ENCODE measurements around the gene STK10. TPM values are rescaled to one million over a fixed set of nuclear protein-coding genes. Genes with fewer than 3 reads are reported as not detected.

STK10 gene
- total and polyA plus RNA-seq, 9 of the 15 experiments (the other 6 are each of a cell fraction or from before 2014, with no cell fraction given): 0.30 to 6.7 (median 2.4) TPM

GRCh38 chr5:172142709-172143215 lies 45.3 kb downstream of the STK10 start (continued):
- TF ChIP-seq WHSC1 (IDR thresholded peaks at IDR 0.05; ENCODE audit: low read length): no peak
- no peak for TF ChIP-seq SREBF1 (IDR thresholded peaks at IDR 0.05; ENCODE audit: borderline replicate concordance, low read depth, low read length)
- TF ChIP-seq HINFP (tag; conservative IDR thresholded peaks at IDR 0.05; ENCODE audit: low read depth): no peak
- TF ChIP-seq CHD2 (IDR thresholded peaks at IDR 0.05; ENCODE audit: low read depth, low read length): no peak
- no peak for TF ChIP-seq CTCF (IDR thresholded peaks at IDR 0.05 in 2 of 3, conservative IDR thresholded peaks at IDR 0.05 in 1 of 3; ENCODE audit: insufficient read depth in 2 of 3, low read depth in 1 of 3, low read length in 3 of 3)
- peak; percentile 78 for TF ChIP-seq MBD2 (IDR thresholded peaks at IDR 0.05; ENCODE audit: borderline replicate concordance, low read depth)

- intact Hi-C loops (cut with micrococcal nuclease): loop anchor here (5.0 kb wide), 1 partner anchor 45 kb away; the partner anchor contains the start of gene STK10
- in situ Hi-C loops (cut with MboI): no loop called here
- Histone ChIP-seq H3K79me2 (ENCODE audit: control insufficient read depth, insufficient read depth, low read length) (no peaks in the 10 kb centered on the region; the same call in 2 of the 3 replicates), H3K27ac (ENCODE audit: extremely low read depth, low read depth, low read length) (peak overlapping the region; percentile 17; the same call in 1 of the 3 replicates), H4K20me1 (replicated peaks; ENCODE audit: control insufficient read depth, insufficient read depth, low read length) (no peaks in the 10 kb centered on the region), H3K27me3 (ENCODE audit: control insufficient read depth in 2 of 2, insufficient read depth in 2 of 2, low read length in 2 of 2) (no peaks in the 10 kb centered on the region), H2AFZ (ENCODE audit: low read depth, low read length) (peak overlapping the region; percentile 12; the same call in 1 of the 2 replicates), H3K9me1 (ENCODE audit: control insufficient read depth, insufficient read depth, low read length) (no peaks in the 10 kb centered on the region), H3K9me3 (replicated peaks; ENCODE audit: control insufficient read depth, insufficient read depth, low read depth, low read length) (peaks cover 3% of the 10 kb centered on the region; the same call in 1 of the 2 replicates), H3K4me2 (ENCODE audit: insufficient read depth, low read length) (peak overlapping the region; percentile 69), H3K36me3 (ENCODE audit: control insufficient read depth, insufficient read depth, low read length) (no peaks in the 10 kb centered on the region), H3K9ac (ENCODE audit: insufficient read depth in 1 of 2, low read depth in 2 of 2, low read length in 2 of 2) (peak overlapping the region in 1 of 2 experiments; percentile 2; a peak in 1 of 4 replicates), H3K4me3 (no peak overlapping the region), H3K4me1 (replicated peaks in 1 of 2; ENCODE audit: control insufficient read depth in 2 of 2, insufficient read depth in 2 of 2, low read length in 2 of 2) (peaks cover 46 to 47% of the 10 kb centered on the region in 2 experiments; a peak in 4 of 5 replicates)
- FAIRE-seq (peak; percentile 40), ATAC-seq (peak; percentile 7), DNase-seq (ENCODE audit: extremely low read depth in 1 of 4, low spot score in 3 of 4) (peak in 2 of 4 experiments; percentile 28 to 39)
- ChIA-PET POLR2A (no interaction called here), CTCF (ENCODE audit: low intra/inter-chr PET ratio) (no interaction called here)
- no TSS peak for BruUV-seq (replicated peaks)
- TF ChIP-seq CREM (IDR thresholded peaks at IDR 0.05; ENCODE audit: low read depth): peak; percentile 50
- no peak for TF ChIP-seq PRMT5 (CRISPR knock-in tag; IDR thresholded peaks at IDR 0.05)
- no peak for TF ChIP-seq TCF15 (CRISPR knock-in tag; IDR thresholded peaks at IDR 0.05)
- no peak for TF ChIP-seq RAD51 (IDR thresholded peaks at IDR 0.05; ENCODE audit: borderline replicate concordance, low read depth)
- WGBS (ENCODE audit: insufficient coverage, low coverage, missing lambda C conversion rate): 26% methylated on average over 5 of the region's 5 CpGs
Measured at GRCh38 chr5:172141949-172142319, 46.1 kb downstream of the STK10 start.
